Activated CD4-positive, alpha-beta T cell treated with anti-CD3 and anti-CD28 coated beads, Interleukin-2, amount 50 U/mL, for 16 hours (primary cell): ENCODE data around the gene MARCHF6.
"Not testable (repeated sequence)": the region's sequence is repeated elsewhere in the genome, so short reads cannot be mapped to it uniquely, and the experiment has no call there.

Source experiments
- DNase-seq: peaks from one replicate; pipeline ENCODE4 v3.0.0-alpha.2; 2020

The MARCHF6 gene

GRCh38 chr5:10387690-10388089 lies 34.2 kb downstream of the MARCHF6 start:
- no peak for DNase-seq

- DNase-seq, result no peak
Measured at GRCh38 chr5:10391130-10391529, 37.6 kb downstream of the MARCHF6 start.

- not testable (repeated sequence) for DNase-seq
Measured at GRCh38 chr5:10392567-10393328, 39.3 kb downstream of the MARCHF6 start.

GRCh38 chr5:10393491-10393890 lies 40.0 kb downstream of the MARCHF6 start:
- DNase-seq, result no peak

- DNase-seq, result no peak
Measured at GRCh38 chr5:10396552-10396951, 43.1 kb downstream of the MARCHF6 start.

GRCh38 chr5:10399839-10400238 lies 46.3 kb downstream of the MARCHF6 start:
- no peak for DNase-seq

- no peak for DNase-seq
Measured at GRCh38 chr5:10400411-10400810, 46.9 kb downstream of the MARCHF6 start.

DNA sequence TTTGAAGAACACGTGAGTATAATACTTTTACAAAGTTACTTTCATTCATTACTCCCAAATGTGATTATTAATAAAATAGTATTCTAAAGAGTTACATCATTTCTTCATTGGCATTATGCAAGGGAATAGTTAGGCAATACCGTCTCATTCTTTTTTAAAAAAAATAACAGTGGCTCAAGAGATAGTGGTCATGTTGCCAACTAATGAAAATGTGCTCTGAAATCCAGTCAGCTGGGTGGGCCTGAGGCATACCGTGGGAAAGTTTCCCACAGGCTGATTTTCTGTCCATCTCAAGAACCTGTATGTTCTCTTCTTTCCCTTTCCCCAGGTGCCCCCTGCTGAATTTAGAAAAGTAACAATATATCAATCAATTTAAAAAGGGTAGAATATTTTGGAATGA lies 47.3 kb downstream of the MARCHF6 start:
- DNase-seq, result no peak

DNA sequence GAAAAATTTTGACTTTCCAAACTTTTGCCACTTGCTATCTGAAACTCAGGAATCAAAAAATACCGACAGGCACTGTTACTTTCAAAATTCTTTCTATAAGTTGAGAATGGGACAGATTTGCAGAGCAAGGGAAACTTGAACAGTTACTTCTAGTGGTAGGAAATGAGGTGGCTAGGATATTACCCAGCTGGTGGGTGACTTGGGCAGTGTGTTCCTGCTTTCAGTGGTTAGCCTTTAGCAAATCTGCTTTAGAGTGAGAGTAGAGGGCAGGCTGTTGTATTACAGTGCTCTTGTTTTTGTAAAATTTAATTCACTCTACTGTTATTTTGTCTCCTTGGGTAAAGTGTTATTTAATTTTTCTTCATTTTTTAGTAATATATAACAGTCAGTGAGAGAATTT lies 48.0 kb downstream of the MARCHF6 start:
- DNase-seq, result no peak
